Activated naive CD4-positive, alpha-beta T cell treated with anti-CD3 and anti-CD28 coated beads for 36 hours (primary cell): ENCODE results near the gene PLEK. TPM values are rescaled to one million over a fixed set of nuclear protein-coding genes. Genes with fewer than 3 reads are reported as not detected.

ENCODE experiments used
- CTCF ChIA-PET: fragments of 350-600 bp; sonication (Branson Sonifier 250); formaldehyde crosslinking; loops from one replicate; lab custom pipeline; 2021; ENCODE audit warnings: antibody characterized with exemption; lab: Charles Lee
- DNase-seq: peaks from one replicate; pipeline ENCODE4 v3.0.0-alpha.2; 2020
- H3K27ac Mint-ChIP-seq: one replicate; pipeline ENCODE4 v1.8.0; 2021; ENCODE audit warnings: mild to moderate bottlenecking, mixed read lengths
- H3K27me3 Mint-ChIP-seq: one replicate; pipeline ENCODE4 v1.8.0; 2021; ENCODE audit warnings: low read depth, mixed read lengths
- H3K36me3 Mint-ChIP-seq: one replicate; pipeline ENCODE4 v1.8.0; 2021; ENCODE audit warnings: low read depth, mixed read lengths
- H3K4me1 Mint-ChIP-seq: one replicate; pipeline ENCODE4 v1.8.0; 2021; ENCODE audit warnings: low read depth, mixed read lengths
- H3K4me3 Mint-ChIP-seq: one replicate; pipeline ENCODE4 v1.8.0; 2021; ENCODE audit warnings: mild to moderate bottlenecking, moderate library complexity, mixed read lengths
- H3K9me3 Mint-ChIP-seq: one replicate; pipeline ENCODE4 v1.8.0; 2021; ENCODE audit warnings: mixed read lengths
- intact Hi-C: fragments of 100-400 bp; cut with micrococcal nuclease; formaldehyde crosslinking; loops from one replicate; pipeline ENCODE4 v1.15.1; 2023
- total RNA-seq, 2 experiments: library from RNA; stranded (reverse); gene quantifications; one replicate each; pipeline ENCODE4 v1.2.3, GENCODE V29; 2021

The PLEK gene
- total RNA-seq, 2 experiments from 2014 or later = 0.77 to 1.1 TPM

GRCh38 chr2:68404893-68405799, 40.1 kb downstream of the PLEK start:
- H3K9me3 Mint-ChIP-seq = peaks cover 2% of the 10 kb centered on the region

DNA sequence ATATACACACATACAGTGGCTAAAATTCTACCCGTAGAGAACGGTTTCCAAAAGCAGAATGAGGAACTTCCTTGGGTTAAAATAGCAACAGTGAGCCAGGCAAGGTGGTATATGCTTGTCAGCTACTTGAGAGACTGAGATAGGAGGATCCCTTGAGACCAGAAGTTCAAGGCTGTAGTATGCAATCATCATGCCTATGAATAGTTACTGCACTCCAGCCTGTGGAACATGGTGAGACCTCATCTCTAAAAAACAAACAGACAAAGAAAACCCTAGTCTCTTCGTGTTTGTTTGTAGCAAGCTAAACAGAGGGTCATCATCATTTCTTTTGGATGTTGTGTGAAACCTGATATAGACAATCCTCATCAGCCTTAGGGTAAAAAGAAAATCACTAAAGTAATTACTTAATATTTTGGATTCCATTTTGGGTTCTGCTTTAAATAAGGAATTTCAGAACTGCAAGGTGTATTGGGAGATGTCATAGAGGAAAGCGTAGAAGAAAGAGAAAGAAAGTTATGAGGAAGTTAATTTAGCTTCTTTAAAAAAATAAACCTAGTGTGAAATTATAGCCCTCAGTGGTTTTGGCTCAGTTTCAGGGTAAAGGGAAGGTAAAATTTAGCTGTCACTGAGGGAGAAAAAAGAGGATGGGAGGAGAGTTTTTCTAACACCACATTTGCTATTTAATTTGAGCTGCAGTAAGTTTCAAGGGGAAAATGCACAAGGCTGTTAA, 46.5 kb downstream of the PLEK start:
- no peak overlapping the region for H3K4me3 Mint-ChIP-seq
- H3K36me3 Mint-ChIP-seq = no peaks in the 10 kb centered on the region
- peaks cover 3% of the 10 kb centered on the region for H3K27me3 Mint-ChIP-seq
- no peak for DNase-seq
- H3K4me1 Mint-ChIP-seq = peaks cover 5% of the 10 kb centered on the region
- intact Hi-C loops = no loop called here
- H3K27ac Mint-ChIP-seq = no peak overlapping the region
- peaks cover 2% of the 10 kb centered on the region for H3K9me3 Mint-ChIP-seq
- CTCF ChIA-PET = interaction anchor here (0.7 to 2.0 kb wide), 4 partner anchors 30 to 140 kb away, joined by 3 to 5 read pairs (median 3); no protein-coding TSS in a partner anchor

More at GRCh38 chr2:68404893-68405799, 40.1 kb downstream of the PLEK start:
- CTCF ChIA-PET = interaction anchor here (0.7 to 1.0 kb wide), 2 partner anchors 37 to 113 kb away, joined by 3 read pairs; no protein-coding TSS in a partner anchor
- intact Hi-C loops = no loop called here
- H3K4me3 Mint-ChIP-seq = no peak overlapping the region
- H3K4me1 Mint-ChIP-seq = no peaks in the 10 kb centered on the region
- no peaks in the 10 kb centered on the region for H3K36me3 Mint-ChIP-seq
- H3K27ac Mint-ChIP-seq = no peak overlapping the region
- H3K27me3 Mint-ChIP-seq = peaks cover 17% of the 10 kb centered on the region
- DNase-seq = no peak

- intact Hi-C loops = no loop called here
- CTCF ChIA-PET = interaction anchor here (1.1 to 2.0 kb wide), 2 partner anchors 29 to 51 kb away, joined by 3 to 5 read pairs; no protein-coding TSS in a partner anchor
- Mint-ChIP-seq H3K36me3 (no peaks in the 10 kb centered on the region), H3K27me3 (peaks cover 3% of the 10 kb centered on the region), H3K4me1 (peaks cover 5% of the 10 kb centered on the region), H3K4me3 (no peak overlapping the region), H3K27ac (no peak overlapping the region), H3K9me3 (peaks cover 2% of the 10 kb centered on the region)
- no peak for DNase-seq
These were observed 47.2 kb downstream of the PLEK start for GRCh38 chr2:68412127-68412819.

DNA sequence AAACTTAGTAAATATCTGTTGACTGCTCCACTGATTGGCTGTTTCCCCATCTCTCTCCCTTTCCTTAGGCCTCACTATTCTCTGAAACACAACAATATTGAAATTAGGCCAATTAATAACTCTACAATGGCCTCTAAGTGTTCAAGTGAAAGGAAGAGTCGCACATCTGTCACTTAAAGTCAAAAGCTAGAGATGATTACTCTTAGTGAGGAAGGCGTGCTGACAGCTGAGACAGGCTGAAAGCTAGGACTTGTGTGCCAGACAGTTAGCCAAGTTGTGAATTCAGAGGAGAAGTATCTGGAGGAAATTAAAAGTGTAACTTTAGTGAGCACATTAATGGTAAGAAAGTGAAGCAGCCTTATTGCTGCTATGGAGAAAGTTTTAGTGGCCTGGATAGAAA, 48.4 kb downstream of the PLEK start:
- Mint-ChIP-seq H3K4me3 (no peak overlapping the region), H3K9me3 (no peaks in the 10 kb centered on the region), H3K27me3 (no peaks in the 10 kb centered on the region), H3K27ac (no peak overlapping the region), H3K4me1 (peaks cover 5% of the 10 kb centered on the region), H3K36me3 (no peaks in the 10 kb centered on the region)
- intact Hi-C loops = no loop called here
- no peak for DNase-seq
- CTCF ChIA-PET = interaction anchor here (1.2 kb wide), 1 partner anchor 27 kb away, joined by 5 read pairs; no protein-coding TSS in a partner anchor

GRCh38 chr2:68414452-68414851, 49.4 kb downstream of the PLEK start:
- H3K36me3 Mint-ChIP-seq = no peaks in the 10 kb centered on the region
- CTCF ChIA-PET = interaction anchor here (0.8 to 1.2 kb wide), 2 partner anchors 26 to 29 kb away, joined by 3 to 5 read pairs; no protein-coding TSS in a partner anchor
- peaks cover 5% of the 10 kb centered on the region for H3K4me1 Mint-ChIP-seq
- intact Hi-C loops = no loop called here
- H3K27me3 Mint-ChIP-seq = no peaks in the 10 kb centered on the region
- no peak overlapping the region for H3K4me3 Mint-ChIP-seq
- no peaks in the 10 kb centered on the region for H3K9me3 Mint-ChIP-seq
- DNase-seq = no peak
- H3K27ac Mint-ChIP-seq = no peak overlapping the region

GRCh38 chr2:68414876-68415275, 49.8 kb downstream of the PLEK start:
- H3K4me3 Mint-ChIP-seq = no peak overlapping the region
- no peaks in the 10 kb centered on the region for H3K9me3 Mint-ChIP-seq
- intact Hi-C loops = no loop called here
- DNase-seq = no peak
- peaks cover 5% of the 10 kb centered on the region for H3K4me1 Mint-ChIP-seq
- H3K27ac Mint-ChIP-seq = no peak overlapping the region
- CTCF ChIA-PET = interaction anchor here (0.8 kb wide), 1 partner anchor 28 kb away, joined by 3 read pairs; no protein-coding TSS in a partner anchor
- H3K36me3 Mint-ChIP-seq = no peaks in the 10 kb centered on the region
- peaks cover 2% of the 10 kb centered on the region for H3K27me3 Mint-ChIP-seq

DNA sequence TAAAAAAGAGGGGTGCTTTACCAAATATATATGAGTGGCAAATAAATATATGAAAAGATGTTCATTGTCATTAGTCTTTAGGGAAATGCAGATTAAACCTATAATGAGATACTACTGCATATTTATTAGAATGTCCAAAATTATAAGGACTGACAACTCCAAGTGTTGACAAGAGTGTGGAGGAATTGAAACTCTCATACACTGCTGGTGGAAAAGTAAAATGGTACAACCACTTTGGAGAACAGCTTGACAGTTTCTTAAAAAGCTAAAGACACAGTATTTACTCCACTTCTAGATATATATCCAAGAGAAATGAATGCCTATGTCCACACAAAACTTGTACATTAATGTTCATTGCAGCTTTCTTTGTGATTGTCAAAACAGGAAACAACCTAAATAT, 50.4 kb downstream of the PLEK start:
- Mint-ChIP-seq H3K9me3 (no peaks in the 10 kb centered on the region), H3K27me3 (peaks cover 2% of the 10 kb centered on the region), H3K36me3 (no peaks in the 10 kb centered on the region), H3K4me1 (peaks cover 5% of the 10 kb centered on the region), H3K4me3 (no peak overlapping the region), H3K27ac (no peak overlapping the region)
- CTCF ChIA-PET = no interaction called here
- intact Hi-C loops = no loop called here
- DNase-seq = no peak

GRCh38 chr2:68416081-68416675, 51.1 kb downstream of the PLEK start:
- intact Hi-C loops = no loop called here
- no peak overlapping the region for H3K4me3 Mint-ChIP-seq
- CTCF ChIA-PET = interaction anchor here (0.6 kb wide), 1 partner anchor 12 kb away, joined by 3 read pairs; no protein-coding TSS in a partner anchor
- no peak for DNase-seq
- no peaks in the 10 kb centered on the region for H3K9me3 Mint-ChIP-seq
- peaks cover 5% of the 10 kb centered on the region for H3K4me1 Mint-ChIP-seq
- H3K27ac Mint-ChIP-seq = no peak overlapping the region
- H3K27me3 Mint-ChIP-seq = peaks cover 2% of the 10 kb centered on the region
- H3K36me3 Mint-ChIP-seq = no peaks in the 10 kb centered on the region

DNA sequence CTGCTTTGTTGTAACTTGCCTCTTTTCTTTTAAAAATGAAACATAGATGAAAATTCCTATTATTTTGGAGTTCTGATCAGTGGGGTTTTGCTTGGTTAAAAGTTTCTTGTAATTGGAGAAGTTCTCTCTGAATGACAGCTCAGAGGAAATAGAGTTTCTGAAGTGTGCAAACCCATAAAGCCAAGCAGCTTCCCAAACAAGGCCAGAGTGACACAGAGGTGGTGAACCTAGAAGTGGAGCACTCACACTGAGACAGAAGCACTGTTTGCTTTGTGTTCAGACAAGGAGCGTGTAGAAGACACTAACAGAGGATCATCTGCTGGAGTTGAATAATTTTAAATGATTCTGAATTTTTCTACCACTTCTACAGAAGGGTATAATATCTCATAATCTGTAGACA, 52.8 kb downstream of the PLEK start:
- H3K27ac Mint-ChIP-seq = no peak overlapping the region
- CTCF ChIA-PET = no interaction called here
- H3K36me3 Mint-ChIP-seq = no peaks in the 10 kb centered on the region
- DNase-seq = no peak
- H3K4me3 Mint-ChIP-seq = no peak overlapping the region
- H3K27me3 Mint-ChIP-seq = peaks cover 2% of the 10 kb centered on the region
- intact Hi-C loops = no loop called here
- H3K9me3 Mint-ChIP-seq = no peaks in the 10 kb centered on the region
- no peaks in the 10 kb centered on the region for H3K4me1 Mint-ChIP-seq

GRCh38 chr2:68418419-68418818, 53.3 kb downstream of the PLEK start:
- Mint-ChIP-seq H3K27ac (no peak overlapping the region), H3K4me1 (no peaks in the 10 kb centered on the region), H3K9me3 (no peaks in the 10 kb centered on the region), H3K36me3 (no peaks in the 10 kb centered on the region), H3K27me3 (peaks cover 2% of the 10 kb centered on the region), H3K4me3 (no peak overlapping the region)
- CTCF ChIA-PET = interaction anchor here (0.5 kb wide), 1 partner anchor 165 kb away, joined by 3 read pairs; no protein-coding TSS in a partner anchor
- DNase-seq = no peak
- intact Hi-C loops = no loop called here

- Mint-ChIP-seq H3K4me3 (no peak overlapping the region), H3K4me1 (no peaks in the 10 kb centered on the region), H3K9me3 (no peaks in the 10 kb centered on the region), H3K27ac (no peak overlapping the region), H3K27me3 (peaks cover 2% of the 10 kb centered on the region), H3K36me3 (no peaks in the 10 kb centered on the region)
- no peak for DNase-seq
- CTCF ChIA-PET = interaction anchor here (0.5 kb wide), 1 partner anchor 166 kb away, joined by 3 read pairs; no protein-coding TSS in a partner anchor
- intact Hi-C loops = no loop called here
These were observed 53.8 kb downstream of the PLEK start for GRCh38 chr2:68418855-68419254.
